Fibroblast of skin of right biceps (primary cell): ENCODE measurements around the gene KRT86.
"Not testable (repeated sequence)": the region's sequence is repeated elsewhere in the genome, so short reads cannot be mapped to it uniquely, and the experiment has no call there.

Experiments
- DNase-seq: peaks from one replicate; pipeline ENCODE4 v3.0.0-alpha.2; 2013

Gene KRT86

GRCh38 chr12:52342781-52343490, 68.5 kb downstream of the KRT86 start:
- DNase-seq = no peak

GRCh38 chr12:52343550-52343949, 69.1 kb downstream of the KRT86 start:
- no peak for DNase-seq

- DNase-seq = no peak
Measured at GRCh38 chr12:52344111-52344510, 69.7 kb downstream of the KRT86 start.

- not testable (repeated sequence) for DNase-seq
Measured at GRCh38 chr12:52345041-52345440, 70.6 kb downstream of the KRT86 start.

DNA sequence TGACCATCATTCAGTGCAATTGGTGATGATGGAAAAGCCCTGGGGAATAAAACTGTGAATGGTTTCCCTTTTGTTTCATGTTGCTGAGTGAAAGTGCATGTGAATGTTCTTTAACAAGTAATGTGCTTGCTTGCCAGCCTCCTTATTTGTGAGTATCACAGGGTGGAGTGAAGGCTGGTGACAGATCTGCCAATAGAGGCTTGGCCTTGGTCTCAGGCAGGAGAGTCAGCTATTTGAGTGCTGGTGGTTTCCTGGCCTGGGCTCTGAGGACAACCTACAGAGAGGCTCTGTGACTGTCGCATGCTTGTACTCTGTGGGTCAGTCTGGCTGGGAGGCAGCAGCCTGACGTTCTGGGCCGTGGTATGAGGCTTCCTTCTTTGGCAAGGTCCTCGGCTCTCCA, 72.1 kb downstream of the KRT86 start:
- DNase-seq = no peak

- no peak for DNase-seq
Measured at GRCh38 chr12:52347016-52347415, 72.6 kb downstream of the KRT86 start.

DNA sequence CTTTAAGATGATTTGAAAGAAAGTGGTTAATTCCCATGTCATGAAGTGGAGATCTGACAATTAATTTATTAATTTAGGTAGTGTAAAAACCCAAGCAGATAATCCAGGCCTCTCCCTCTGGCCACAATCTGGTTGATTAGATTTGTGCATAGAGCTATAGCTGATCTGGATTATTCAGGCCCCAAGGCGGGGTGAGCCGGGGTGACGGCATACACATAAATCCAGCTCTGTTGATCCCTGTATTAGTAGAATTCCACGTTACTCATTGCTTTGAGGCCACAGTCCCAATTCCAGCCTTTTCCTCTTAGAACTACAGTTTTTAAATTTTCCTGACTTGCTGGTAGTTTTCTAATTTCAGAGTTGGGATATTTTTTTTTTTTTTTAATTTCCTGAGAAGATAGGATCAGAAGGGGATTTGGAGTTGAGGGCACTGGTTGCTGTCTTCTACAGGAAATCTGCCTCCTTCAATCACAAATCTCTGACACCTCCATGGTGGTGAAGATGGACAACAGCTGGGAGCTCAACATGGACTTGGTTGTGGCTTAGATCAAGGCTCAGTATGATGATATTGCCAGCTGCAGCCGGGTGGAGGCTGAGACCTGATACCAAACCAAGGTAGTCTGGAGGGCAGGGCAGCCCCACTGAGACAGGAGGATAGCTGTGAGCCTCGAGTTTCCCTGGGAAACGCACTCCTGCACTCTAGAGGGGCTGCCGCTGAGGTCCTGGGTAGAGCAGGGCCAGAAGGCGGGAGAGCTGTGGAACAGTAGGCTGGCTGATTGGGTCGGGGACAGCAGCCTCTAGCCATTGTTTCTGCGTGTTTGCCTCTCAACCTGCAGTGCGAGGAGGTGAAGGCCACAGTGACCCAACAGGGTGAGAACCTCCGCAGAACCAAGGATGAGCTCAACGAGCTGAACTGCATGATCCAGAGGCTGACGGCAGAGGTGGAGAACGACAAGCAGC, 73.4 kb downstream of the KRT86 start:
- DNase-seq = no peak

- DNase-seq = no peak
Measured at GRCh38 chr12:52349196-52349595, 74.8 kb downstream of the KRT86 start.

DNA sequence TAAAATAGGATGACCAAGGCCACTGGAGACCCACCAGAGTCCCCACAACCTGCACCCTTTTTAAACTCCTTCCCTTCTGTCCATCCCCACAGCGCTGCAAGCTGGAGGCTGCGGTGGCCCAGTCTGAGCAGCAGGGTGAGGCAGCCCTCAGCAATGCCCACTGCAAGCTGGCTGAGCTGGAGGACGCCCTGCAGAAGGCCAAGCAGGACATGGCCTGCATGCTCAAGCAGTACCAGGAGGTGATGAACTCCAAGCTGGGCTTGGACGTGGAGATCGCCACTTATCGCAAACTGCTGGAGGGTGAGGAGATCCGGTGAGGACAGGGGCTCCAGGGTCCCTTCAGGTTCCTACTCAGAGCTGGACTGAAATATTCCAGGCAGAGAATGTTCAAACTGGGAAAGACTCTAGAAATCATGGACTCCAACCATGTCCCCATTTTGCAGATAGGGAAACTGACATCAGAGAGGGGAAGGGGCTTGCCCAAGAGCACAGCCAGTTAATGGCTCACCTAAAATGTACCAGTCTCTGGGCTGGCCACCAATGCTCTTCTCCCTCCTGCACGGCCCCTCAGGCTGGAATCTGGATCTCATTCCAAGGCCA, 75.7 kb downstream of the KRT86 start:
- DNase-seq = no peak

DNA sequence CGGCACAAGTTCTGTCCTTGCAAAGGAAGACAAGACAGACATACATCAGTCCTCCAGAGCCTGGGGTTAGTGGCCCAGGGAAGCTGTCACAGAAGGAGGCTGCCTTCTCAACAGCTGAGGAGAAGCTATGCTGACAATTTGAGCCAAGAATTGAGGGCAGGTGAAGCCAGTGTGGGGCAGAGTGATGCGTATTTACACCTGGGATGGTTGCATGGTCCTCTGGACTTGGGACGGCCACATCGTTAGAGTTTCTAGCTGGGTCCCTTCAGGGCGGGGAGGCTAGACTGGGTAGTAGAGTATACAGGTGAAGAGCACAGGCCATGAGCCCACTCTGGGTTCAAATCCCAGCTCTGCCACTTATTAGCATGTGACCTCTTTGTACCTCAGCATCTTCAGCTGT, 76.3 kb downstream of the KRT86 start:
- DNase-seq = no peak

DNA sequence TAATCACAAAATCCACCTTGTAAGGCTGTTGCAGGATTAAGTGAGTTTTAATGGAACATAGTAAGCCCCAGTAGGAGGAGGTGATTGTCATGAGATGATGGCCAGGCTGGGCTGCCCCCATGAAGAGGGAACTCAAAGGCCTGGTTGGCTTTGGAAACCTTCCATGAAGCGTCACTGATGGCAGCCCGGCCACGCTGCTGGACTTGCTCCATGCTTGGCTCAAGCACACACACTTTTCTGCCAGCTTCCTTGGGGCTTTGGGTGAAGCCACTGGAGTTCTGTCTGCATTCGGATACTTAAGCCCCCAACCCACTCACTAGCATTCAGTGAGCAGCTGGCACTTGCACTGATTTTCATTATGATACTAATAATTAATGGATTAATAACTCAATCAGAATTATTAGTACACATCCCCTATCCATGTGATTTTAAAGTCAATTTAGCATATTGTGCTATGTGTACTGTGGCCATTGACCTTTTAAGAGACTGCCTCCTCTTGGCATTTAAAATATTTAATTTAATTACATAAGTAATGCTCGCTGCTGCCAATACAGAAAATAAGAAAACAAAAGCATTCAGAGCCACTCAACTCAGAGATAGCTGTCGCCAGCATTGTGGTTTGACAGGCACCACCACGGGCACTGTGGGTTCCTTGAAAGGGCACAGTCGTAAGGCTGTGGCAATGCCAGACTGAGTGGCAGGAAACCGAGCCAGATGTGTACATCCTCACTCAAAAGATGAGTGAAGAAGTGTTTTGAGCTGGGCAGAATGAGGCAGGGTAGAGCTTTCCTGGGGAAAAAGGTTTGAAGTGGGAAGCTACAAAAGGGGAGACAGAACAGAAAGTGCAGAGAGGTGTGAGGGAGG, 77.0 kb downstream of the KRT86 start:
- no peak for DNase-seq

DNA sequence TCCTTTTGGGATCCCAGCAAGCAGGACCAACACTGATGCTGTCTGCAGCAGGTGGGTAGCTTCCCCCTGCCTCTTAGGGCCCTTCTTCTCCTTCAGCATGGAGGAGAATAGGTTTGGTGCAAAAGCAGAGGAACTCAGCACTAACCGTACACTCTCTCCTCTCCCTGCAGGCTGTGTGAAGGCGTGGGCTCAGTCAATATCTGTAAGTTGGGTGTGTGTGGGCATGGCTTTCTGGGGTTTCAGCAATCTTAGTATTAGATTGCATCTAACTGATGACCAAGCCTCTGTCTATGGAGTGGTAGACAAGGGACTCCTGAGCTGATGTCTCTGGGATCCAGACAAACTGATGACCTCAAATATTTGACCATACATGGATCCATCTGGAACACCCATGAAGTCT, 78.5 kb downstream of the KRT86 start:
- DNase-seq = no peak

DNA sequence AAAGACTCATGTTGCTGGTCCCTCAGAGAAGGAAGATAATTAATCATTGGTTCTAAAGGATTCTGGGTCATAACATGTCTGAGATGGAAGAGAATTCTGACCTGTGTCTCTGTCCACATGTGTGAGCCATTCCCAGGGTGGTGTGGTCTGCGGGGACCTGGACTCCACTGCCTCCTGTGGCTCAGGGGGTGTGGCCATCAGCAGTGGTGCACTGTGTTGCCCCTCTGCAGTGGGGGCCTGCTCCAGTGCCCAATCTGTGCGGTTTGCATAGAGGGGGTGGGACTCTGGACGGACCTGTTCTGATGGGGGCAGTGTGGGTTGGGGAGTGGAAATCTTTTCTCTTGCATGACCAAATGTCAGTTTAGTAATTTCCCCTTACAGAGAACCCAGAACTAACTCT, 79.3 kb downstream of the KRT86 start:
- no peak for DNase-seq

DNA sequence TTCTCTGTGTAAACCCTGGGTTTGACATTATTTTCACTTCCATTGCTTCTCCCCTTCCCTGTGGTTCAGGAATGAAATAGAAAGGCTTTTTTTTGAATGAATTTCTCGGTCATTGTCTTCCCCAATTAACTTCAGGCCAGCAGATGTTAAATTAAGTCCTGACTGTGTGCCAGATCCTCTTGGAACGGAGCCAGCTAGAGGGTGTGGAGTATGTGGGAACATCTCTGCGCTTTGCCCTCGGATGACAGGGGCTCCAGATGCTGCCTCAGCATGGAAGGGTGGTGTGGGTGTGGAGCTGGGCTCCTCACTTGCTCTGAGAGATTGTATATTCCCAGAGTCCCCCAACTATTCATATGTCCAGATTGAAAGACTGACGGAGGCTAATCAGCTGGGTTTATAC, 79.8 kb downstream of the KRT86 start:
- DNase-seq = no peak

- no peak for DNase-seq
Measured at GRCh38 chr12:52355176-52355575, 80.7 kb downstream of the KRT86 start.

- DNase-seq = no peak
Measured at GRCh38 chr12:52356031-52356761, 81.8 kb downstream of the KRT86 start.

DNA sequence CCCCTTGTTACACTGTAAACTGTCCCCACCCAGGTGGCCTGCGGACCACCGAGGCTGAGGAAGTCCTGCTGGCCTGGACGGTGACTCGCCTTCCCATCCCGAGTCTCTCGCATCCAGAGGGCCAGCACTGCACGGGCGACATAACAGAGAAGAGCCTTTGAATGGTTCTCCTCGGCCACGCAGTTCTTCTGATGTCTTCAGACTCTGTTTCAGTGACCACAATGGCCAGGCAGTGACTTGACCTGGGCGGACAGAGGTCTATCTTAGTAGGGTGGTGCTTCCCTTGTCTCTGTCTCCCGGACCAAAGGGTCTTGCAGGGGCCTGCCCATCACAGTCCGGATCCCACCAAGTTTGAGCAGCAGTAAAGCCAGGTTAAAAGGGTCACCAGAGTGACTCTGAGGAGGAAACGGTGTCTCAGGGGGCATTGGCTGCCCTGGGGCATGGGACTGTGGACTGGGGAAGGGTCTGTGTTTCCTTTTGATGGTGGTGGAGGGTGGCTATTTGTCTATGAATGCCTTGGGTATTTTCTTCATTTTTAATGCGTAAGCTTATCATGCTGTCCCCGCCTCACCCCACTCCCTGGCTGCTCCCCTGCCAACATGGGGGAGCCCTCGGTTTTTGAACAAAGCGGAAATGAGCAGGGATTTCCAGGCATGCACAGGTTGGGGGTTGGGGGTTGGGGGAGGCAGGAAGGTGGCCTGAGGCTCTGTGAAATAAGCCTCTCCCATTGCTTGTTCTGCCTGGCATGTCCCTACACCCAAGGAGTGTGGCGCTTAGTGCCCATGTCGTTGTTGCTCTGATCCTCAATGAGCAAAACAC, 82.5 kb downstream of the KRT86 start:
- DNase-seq = no peak
